Skin epidermis (tissue), 12 donors: ENCODE results near the gene MYLK.
A peak's percentile ranks its signal among the peaks of the same experiment; 100 is the strongest.
"Not testable (repeated sequence)": the region's sequence is repeated elsewhere in the genome, so short reads cannot be mapped to it uniquely, and the experiment has no call there.

Experiments used
- H3K27ac ChIP-seq, 21 experiments: fragments of 200-600 bp; sonication (generic) in 11 of 21; one replicate each; pipeline ENCODE4 v1.5.0; 2020; ENCODE audit warnings: mild to moderate bottlenecking in 3 of 21, inconsistent platforms in 2 of 21, moderate library complexity in 2 of 21
- H3K4me3 ChIP-seq, 7 experiments: fragments of 200-600 bp; sonication (generic) in 2 of 7; one replicate each; pipeline ENCODE4 v1.5.0; 2020; ENCODE audit warnings: inconsistent platforms in 2 of 7, mild to moderate bottlenecking in 2 of 7, moderate library complexity in 1 of 7

Gene MYLK

DNA sequence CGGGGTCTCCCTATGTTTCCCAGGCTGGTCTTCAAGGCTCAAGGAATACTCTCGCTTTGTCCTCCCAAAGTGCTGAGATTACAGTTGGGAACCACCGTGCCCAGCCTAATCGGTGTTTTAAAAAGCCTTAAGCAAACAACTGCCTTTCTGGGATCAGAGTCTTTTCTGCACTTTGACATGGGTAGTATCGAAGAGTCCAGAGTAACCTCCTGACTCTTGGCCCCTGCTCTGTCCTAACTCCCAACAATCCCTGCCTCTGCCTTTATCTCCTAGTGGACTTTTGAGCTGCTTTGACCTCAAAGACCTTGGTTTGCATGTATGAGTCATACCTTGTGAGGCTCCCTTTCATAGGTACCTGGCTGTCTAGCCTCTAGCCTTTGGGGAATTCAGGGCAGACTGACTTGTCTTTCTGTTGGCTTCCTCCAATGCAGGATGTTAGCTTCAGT, 278.3 kb downstream of the MYLK start:
- peak overlapping the region in 4 of 21 experiments; percentile 5 to 43 (median 24) for H3K27ac ChIP-seq

DNA sequence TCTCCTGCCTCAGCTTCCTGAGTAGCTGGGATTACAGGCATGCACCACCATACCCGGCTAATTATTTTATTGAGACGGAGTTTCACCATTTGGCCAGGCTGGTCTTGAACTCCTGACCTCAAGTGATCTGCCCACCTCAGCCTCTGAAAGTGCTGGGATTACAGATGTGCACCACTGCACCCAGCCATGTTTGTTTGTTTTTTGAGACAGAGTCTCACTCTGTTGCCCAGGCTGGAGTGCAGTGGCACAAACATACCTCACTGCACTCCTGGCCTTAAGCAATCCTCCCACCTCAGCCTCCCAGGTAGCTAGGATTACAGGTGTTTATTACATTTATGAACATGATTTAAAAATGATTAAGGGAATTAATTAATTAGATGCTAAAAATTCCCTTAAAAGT, 281.0 kb downstream of the MYLK start:
- H3K4me3 ChIP-seq, H3K27ac ChIP-seq: not testable (repeated sequence)

More for the DNA sequence above, 278.3 kb downstream of the MYLK start:
- H3K4me3 ChIP-seq: no peak overlapping the region

DNA sequence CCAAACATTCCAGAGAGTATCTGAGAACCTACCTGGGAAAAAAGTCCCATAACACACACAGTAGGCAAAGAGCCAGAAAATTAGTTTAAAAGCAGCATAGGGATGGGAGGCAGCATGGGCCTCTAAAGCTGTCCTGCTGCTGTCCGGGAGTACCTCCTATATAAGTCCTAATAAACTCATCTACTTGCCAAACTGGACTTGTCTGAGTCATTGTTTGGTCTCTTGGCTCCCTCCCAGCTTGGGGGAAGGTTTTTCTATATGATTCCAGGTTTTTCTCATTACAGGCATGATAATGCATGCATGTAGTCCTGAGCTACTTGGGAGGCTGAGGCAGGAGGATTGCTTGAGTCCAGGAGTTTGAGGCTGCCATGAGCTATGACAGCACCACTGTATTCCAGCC, 281.8 kb downstream of the MYLK start:
- Histone ChIP-seq H3K4me3 (no peak overlapping the region), H3K27ac (no peak overlapping the region)

DNA sequence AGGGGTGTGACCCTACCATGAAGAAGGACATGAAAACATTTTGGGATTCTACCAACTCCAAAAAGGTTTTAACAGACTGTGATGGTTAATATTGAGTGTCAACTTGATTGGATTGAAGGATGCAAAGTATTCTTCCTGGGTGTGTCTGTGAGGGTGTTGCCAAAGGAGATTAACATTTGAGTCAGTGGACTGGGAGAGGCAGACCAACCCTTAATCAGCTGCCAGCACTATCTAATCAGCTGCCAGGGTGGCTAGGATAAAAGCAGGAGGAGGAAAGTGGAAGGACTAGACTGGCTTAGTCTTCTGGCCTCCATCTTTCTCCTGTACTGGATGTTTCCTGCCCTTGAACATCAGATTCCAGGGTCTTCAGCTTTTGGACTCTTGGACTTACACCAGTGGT, 283.3 kb downstream of the MYLK start:
- H3K27ac ChIP-seq: peak overlapping the region in 2 of 21 experiments; percentile 5 to 25
- H3K4me3 ChIP-seq: not testable (repeated sequence)

DNA sequence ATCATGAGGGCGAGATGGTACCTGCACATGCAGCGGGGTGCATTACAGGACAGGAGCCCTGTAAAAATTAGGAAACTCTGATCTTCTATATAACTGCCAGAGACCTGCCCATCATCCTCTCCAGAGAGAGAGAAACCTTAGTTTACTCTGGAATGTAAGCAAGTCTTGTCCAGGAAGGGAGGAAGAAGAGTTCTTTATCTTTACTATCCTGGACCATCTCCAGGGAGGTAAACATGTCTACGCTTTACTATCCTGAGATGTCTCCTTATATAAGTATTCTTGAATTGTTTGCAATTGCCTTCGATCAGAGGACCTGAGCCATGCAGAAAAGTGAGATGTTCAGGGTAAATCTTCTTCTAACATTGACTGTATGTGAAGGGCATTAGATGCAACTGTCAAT, 286.6 kb downstream of the MYLK start:
- Histone ChIP-seq H3K27ac (no peak overlapping the region), H3K4me3 (no peak overlapping the region)

DNA sequence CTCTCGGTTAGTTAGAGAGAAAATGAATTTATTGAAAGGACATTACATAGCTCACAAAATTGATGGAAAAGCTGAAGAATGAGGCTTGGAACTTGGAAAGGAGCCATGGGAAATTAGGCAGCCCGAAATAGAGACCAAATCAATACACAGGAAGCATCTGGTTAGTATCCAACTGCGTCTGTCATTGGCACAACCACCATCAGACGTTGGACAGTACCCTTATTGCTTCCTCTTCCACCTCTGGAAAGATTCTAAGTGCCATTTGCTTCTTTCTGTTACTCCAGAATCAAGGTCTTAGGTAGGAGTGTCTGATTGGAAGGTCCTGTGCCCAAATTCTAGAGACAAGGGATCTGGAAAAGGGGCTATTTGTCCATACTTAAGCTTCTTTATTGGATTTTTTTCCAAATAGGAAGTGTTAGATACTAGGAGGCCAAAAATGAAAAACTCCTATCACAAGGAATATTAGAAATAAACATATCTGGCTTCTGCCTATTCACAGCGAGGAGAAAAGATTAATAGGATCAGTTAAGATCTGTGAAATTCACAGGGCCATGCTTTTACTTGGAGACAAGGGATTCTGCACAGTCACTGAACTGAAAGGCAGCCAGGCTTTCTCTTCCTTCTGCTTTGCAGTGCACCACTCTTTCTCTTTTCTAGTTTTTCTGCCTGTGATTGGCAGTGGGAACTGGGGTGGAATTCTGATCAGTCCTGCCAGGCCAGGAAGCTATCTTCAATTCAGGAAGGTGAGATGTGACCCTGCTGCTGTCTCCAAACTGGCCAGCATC, 288.5 kb downstream of the MYLK start:
- no peak overlapping the region for H3K27ac ChIP-seq

DNA sequence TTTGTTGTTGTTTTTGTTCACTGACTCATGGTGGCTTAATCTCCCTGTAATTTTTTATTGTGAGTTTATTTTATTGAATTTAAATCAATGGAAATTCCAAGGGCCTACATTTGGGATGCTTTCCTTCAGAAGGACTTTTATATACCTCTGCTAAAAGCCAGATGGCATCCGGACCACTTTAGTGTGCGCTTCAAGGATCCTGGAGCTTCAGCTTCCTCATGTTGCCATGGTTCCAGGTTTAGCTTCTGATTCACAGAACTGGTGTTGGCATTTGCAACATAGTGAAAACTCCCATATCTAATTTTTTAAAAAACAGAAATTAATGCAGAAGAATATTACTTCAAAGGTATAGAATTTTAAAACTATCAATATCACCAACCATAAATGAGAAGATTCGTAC, 290.8 kb downstream of the MYLK start:
- Histone ChIP-seq H3K27ac (no peak overlapping the region), H3K4me3 (no peak overlapping the region)

More for the DNA sequence above, 288.5 kb downstream of the MYLK start:
- H3K4me3 ChIP-seq: no peak overlapping the region

DNA sequence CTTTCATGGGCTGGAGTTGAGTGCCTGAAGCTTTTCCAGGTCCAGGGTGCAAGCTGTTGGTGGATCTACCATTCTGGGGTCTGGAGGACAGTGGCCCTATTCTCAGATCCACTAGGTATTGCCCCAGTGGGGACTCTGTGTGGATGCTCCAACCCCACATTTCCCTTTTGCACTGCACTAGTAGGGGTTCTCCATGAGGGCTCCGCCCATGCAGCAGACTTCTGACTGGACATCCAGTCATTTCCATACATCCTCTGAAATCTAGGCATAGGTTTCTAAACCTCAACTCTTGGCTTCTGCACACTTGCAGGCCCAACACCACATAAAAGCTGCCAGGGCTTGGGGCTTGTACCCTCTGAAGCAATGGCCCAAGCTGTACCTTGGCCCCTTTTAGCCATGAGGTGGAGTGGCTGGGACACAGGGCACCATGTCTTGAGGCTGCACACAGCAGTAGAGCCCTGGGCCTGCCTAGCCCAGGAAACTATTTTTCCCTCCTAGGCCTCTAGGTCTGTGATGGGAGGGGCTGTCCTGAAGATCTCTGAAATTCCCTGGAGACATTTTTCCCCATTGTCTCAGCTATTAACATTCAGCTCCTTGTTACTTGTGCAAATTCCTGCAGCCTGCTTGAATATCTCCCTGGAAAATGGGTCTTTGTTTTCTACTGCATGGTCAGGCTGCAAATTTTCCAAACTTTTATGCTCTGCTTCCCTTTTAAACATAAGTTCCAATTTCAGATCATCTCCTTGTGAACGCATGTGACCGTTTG, 293.3 kb downstream of the MYLK start:
- Histone ChIP-seq H3K27ac (no peak overlapping the region), H3K4me3 (no peak overlapping the region)

DNA sequence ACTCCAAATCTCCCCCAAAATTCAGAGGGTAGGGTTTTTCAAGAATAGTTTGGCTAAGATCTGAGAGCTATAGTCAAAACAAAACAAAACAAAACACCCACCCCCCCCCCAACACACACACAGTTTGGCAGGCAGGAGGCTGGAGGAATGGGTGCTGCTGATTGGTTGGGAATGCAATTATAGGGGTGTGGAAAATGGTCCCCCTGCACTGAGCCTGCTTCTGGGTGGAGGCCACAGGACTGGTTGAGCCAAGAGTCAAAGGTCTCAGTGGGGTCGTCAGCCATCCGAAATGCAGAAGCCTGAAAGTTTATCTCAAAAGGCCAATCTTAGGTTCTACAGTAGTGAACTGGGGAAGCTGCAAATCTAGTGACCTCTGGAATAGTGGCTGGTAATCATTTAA, 296.7 kb downstream of the MYLK start:
- Histone ChIP-seq H3K27ac (no peak overlapping the region), H3K4me3 (no peak overlapping the region)

DNA sequence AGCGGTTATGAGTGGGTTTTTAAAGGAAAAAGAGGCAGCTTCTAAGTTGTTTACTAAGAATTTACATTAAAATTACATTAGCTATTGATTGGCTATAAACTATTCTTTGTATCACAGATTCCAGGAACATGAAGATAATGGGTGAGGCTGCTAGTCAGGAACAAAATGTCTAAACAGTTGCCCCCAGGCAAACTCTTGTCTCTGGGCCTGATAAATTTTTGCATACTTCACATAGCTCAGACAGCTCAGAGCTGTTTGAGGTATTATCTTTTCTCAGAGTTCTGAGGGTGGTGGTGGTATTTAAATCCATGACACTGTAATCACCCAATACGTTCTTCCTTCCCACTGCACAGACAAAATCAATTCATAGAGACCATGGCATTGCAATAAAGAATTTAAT, 297.2 kb downstream of the MYLK start:
- H3K27ac ChIP-seq: peak overlapping the region in 5 of 21 experiments; percentile 18 to 97 (median 94)
- no peak overlapping the region for H3K4me3 ChIP-seq

DNA sequence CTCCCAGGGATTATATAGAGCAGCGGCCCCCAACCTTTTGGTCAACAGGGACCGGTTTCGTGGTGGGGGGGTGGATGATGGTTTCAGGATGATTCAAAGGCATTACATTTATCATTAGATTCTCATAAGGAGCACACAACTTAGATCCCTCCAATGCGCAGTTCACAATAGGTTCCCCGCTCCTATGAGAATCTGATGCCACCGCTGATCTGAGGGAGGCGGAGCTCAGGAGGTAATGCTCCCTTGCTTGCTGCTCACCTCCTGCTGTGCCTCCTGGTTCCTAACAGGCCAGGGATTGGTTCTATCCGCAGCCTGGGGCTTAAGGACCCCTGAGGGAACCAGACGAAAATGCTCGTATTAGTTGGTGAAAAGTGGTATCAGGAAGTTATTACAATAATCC, 298.0 kb downstream of the MYLK start:
- Histone ChIP-seq H3K4me3 (peak overlapping the region; percentile 70 to 96 (median 82)), H3K27ac (peak overlapping the region in 20 of 21 experiments; percentile 83 to 99 (median 93))

DNA sequence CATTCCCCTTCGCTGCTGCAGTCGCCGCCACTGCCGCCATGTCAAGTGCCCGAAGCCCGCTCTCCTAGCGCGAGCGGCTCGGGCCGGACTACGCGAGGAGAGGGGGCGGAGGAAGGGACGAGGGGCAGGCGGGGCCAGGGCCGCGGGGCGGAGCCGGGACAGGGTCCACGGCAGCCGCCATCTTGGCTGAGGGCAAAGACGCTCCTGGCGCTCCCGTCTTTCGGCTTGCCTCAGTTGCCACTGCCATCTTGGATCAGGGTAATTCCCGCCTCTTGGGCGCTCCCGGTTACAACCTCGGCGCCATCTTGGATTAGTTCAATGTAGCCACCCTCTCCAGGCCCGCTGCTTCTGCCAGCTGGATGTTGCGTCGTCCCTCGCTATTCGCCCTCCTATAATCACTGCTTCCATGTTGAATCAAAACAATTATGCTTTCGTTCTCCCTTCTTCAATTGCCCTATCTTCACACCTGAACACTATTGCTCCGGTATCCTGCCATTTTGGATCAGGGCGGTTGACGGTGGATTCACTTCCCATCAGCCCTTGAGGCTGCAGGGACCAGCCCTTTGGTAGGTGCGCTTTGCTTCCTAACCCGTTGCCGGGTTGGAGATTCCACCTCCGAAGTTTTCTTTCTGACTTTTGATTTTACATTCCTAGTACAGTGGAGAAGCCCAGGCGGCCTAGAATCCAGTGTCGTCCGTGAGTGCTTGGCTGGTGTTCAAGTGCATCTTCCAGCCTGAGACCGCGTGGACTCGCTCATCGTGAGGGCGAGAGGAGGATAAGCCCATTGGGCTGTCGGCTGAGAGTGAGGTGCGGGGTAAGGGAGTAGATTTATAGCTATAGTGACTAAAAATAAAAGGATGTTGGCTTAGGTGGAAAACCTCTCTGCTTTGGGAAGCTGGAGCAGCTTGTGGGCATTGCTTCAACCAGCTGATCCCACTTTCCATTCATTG, 298.9 kb downstream of the MYLK start, which contains the start of gene HACD2:
Gene HACD2, minus strand, starts transcription at position 66 of the 950 bp plus-strand sequence. Its CDS starts 26 bp downstream, at position 40.
- H3K4me3 ChIP-seq: peak within 1 kb of the TSS; percentile 70 to 96 (median 82)
- peak within 1 kb of the TSS; percentile 45 to 99 (median 93) for H3K27ac ChIP-seq

DNA sequence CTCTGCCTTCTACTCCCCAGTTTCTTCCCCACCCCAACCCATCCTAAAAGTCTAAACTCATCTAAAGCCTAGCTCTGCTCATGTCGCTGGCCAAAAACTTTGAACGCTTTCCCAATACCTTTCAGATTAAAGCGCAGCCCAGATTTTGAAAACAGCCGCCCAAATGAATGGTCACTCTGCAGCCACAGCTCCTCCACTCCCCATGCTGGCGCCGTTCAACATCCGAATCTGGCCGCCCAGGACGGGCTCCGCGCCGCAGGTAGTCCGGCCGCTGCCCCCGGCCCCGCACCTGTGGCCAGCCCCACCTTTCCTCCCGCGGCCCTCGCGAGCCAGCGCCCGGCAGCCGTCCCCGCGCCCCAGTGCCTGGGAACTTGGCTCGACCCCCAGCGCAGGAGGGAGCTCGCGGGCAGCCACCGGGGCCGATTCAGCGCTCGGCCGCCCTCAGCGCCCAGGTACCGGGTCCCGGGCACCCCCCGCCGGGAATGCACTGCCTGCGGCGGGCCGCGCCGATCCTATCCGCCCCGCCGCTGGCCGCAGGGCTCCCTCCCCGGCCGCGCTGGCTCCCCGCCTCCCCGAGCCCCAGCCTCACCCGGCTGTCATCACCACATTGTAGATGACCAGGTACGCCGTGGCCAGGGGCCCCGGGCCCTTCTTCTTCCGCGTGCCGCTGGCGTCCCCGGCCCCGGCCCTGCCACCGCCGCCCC, 299.7 kb downstream of the MYLK start:
- H3K27ac ChIP-seq: peak overlapping the region; percentile 41 to 99 (median 93)
- H3K4me3 ChIP-seq: peak overlapping the region; percentile 70 to 96 (median 82)

DNA sequence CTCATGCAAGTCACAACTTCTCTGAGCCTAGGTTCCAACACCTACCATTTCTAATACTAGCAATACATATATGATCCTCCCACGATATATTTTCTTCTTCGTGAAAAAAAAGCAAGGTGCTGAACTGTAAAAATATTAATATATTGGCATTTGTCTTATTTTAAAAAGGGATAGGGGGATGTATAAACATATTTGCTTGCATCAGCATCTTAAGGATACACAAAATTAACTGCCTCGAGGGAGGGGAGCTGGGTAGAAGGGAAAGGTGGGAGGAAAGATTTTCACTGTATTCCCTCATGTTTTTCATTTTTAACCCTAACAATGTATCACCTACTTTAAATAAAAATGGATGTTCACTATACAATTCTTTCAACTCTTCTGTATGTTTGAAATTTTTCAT, 300.6 kb downstream of the MYLK start:
- peak overlapping the region in 2 of 21 experiments; percentile 89 to 94 for H3K27ac ChIP-seq
- peak overlapping the region in 4 of 7 experiments; percentile 70 to 96 (median 94) for H3K4me3 ChIP-seq

DNA sequence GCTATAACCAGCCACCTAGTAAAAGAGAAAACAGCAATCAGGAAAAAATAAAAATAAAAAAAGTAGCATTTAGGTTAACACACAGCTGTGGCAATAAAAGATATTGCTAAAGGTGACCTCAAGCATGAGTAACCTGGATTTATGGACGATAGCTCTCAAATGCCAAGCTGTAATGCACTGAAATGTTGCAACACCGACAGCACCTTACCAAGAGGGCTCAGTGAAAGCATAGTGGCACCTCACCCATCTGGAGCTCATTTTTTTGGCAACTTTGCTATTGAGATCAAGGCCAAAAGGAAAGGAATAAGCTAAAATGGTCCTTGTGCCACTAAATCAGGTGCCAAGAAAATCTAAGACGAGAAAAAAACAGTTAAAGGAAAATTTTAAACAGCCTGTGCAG, 301.8 kb downstream of the MYLK start:
- Histone ChIP-seq H3K27ac (no peak overlapping the region), H3K4me3 (no peak overlapping the region)

DNA sequence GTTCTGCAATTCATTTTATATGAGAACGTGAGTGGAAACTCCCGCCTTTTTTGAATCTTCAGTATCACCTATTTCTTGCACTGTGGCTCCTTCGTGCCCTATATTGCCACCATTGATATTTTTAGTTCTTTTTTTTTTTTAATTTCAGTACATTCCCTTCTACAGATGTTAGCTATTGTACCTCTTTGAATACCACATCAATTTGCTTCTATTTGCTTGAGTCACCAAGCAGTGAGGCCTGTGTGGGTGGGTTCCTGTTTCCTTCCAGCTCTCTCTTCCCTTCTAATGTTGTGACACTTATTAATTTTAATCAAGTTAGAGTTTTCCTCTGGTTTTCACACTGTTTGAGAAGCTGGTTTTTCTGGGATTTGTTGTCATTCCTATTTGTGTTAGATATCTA, 308.0 kb downstream of the MYLK start:
- Histone ChIP-seq H3K4me3 (no peak overlapping the region), H3K27ac (peak overlapping the region in 4 of 21 experiments; percentile 2 to 38 (median 13))

DNA sequence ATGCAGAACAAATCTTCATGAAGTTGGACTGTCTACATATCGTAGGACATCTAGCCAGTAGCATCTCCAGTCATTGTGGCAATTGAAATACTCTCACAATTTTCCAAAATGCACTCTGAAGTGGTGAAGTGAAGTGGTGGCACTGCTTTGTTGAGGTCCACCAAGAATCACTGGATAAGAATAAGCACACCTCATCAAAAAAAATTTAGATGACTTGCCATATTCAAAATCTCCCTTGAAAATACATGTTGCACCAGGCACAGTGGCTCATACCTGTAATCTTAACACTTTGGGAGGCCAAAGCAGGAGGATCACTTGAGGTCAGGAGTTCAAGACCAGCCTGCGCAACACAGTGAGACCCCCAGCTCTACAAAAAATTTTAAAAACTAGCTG, 312.2 kb downstream of the MYLK start:
- H3K4me3 ChIP-seq: no peak overlapping the region
- no peak overlapping the region for H3K27ac ChIP-seq

DNA sequence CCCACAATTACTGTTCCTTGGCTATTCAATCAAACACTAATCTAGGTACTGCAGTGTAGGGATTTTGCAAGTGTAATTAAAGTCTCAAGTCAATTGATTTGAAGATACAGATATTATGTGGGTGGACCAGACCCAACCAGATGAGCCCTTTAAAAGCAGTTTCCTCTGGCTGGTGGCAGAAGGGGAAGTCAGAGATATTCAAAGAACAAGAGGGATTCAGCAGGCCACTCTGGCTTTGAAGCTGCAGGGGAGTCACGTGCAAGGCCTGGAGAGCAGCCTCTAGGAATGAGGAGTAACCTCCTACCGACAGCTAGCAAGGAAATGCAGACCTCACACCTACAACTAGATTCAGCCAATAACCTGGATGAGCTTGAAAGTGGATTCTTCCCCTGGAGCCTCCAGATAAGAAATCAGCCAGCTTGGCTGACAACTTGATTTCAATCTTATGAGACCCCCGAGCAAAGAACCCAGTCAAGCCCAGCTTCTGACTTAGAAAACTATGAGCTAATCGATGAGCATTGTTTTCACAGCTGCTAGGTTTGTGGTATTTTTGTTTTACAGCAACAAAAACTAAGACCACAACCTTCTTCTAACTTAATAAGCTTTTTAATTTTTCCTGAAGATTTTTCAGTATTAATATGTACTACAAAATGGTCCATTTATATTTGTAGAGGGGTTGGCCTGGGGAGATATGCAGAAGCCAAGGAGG, 312.7 kb downstream of the MYLK start:
- Histone ChIP-seq H3K27ac (peak overlapping the region in 1 of 21 experiments; percentile 13), H3K4me3 (no peak overlapping the region)
